Prostate gland (tissue), 2 donors: ENCODE measurements around the gene ATP2C1. TPM values are rescaled to one million over a fixed set of nuclear protein-coding genes. Genes with fewer than 3 reads are reported as not detected.

ENCODE experiments used
- DNase-seq: peaks from one replicate; pipeline ENCODE4 v3.0.0-alpha.2; 2019; ENCODE audit warnings: low spot score
- H3K27ac ChIP-seq, 2 donors: fragments of 200-600 bp; sonication (generic); 2 replicates each; pipeline ENCODE4 v1.5.1; 2017 to 2019
- H3K27me3 ChIP-seq: fragments of 200-600 bp; sonication (generic); replicated peaks from 2 replicates; pipeline ENCODE4 v1.5.1; 2019; ENCODE audit not compliant: insufficient read depth
- H3K36me3 ChIP-seq, 2 donors: fragments of 200-600 bp; sonication (generic); 1 replicate in 1 of 2; 2 replicates in 1 of 2; pipeline versions ENCODE4 v1.5.1 to v1.8.1; 2017 to 2019
- H3K4me1 ChIP-seq: fragments of 200-600 bp; sonication (generic); replicated peaks from 2 replicates; pipeline ENCODE4 v1.5.1; 2019
- H3K4me3 ChIP-seq, 2 donors: fragments of 200-600 bp; sonication (generic); 2 replicates each; pipeline ENCODE4 v1.5.1; 2017 to 2019
- H3K9me3 ChIP-seq: fragments of 200-600 bp; sonication (generic); 2 replicates; pipeline ENCODE4 v1.5.1; 2017
- CTCF ChIP-seq, 4 experiments: fragments of 200-600 bp in 2 of 4; fragments of 450-650 bp in 2 of 4; sonication (generic) in 2 of 4; IDR thresholded peaks; 1 replicate in 3 of 4; 2 replicates in 1 of 4; pipeline ENCODE4 v1.5.1; 2016 to 2019; ENCODE audit warnings: antibody characterized with exemption in 4 of 4, mild to moderate bottlenecking in 2 of 4, moderate library complexity in 2 of 4
- POLR2A ChIP-seq: fragments of 450-650 bp; IDR thresholded peaks from one replicate; pipeline ENCODE4 v1.6.1; 2016; ENCODE audit warnings: antibody characterized with exemption, mild to moderate bottlenecking
- POLR2AphosphoS5 ChIP-seq: sonication (generic); formaldehyde crosslinking; IDR thresholded peaks from one replicate; pipeline ENCODE4 v1.6.1; 2017; ENCODE audit warnings: antibody characterized with exemption
- WGBS: methylation state at CpG from one replicate; pipeline ENCODE4 v1.1.5; 2018; 5-methylcytosine and 5-hydroxymethylcytosine counted together
- intact Hi-C: fragments of 100-400 bp; cut with DNase I; formaldehyde crosslinking; loops from one replicate; pipeline ENCODE4 v1.14.2; 2022
- total RNA-seq, 2 donors: library from RNA; depleted of rRNA; stranded (reverse); fragments of >200 nt; gene quantifications; one replicate each; pipeline ENCODE4 v1.1.0, GENCODE V29; 2016

The ATP2C1 gene, protein sequence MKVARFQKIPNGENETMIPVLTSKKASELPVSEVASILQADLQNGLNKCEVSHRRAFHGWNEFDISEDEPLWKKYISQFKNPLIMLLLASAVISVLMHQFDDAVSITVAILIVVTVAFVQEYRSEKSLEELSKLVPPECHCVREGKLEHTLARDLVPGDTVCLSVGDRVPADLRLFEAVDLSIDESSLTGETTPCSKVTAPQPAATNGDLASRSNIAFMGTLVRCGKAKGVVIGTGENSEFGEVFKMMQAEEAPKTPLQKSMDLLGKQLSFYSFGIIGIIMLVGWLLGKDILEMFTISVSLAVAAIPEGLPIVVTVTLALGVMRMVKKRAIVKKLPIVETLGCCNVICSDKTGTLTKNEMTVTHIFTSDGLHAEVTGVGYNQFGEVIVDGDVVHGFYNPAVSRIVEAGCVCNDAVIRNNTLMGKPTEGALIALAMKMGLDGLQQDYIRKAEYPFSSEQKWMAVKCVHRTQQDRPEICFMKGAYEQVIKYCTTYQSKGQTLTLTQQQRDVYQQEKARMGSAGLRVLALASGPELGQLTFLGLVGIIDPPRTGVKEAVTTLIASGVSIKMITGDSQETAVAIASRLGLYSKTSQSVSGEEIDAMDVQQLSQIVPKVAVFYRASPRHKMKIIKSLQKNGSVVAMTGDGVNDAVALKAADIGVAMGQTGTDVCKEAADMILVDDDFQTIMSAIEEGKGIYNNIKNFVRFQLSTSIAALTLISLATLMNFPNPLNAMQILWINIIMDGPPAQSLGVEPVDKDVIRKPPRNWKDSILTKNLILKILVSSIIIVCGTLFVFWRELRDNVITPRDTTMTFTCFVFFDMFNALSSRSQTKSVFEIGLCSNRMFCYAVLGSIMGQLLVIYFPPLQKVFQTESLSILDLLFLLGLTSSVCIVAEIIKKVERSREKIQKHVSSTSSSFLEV
- 100 to 1,000 TPM; 123 to 158 TPM for total RNA-seq

DNA sequence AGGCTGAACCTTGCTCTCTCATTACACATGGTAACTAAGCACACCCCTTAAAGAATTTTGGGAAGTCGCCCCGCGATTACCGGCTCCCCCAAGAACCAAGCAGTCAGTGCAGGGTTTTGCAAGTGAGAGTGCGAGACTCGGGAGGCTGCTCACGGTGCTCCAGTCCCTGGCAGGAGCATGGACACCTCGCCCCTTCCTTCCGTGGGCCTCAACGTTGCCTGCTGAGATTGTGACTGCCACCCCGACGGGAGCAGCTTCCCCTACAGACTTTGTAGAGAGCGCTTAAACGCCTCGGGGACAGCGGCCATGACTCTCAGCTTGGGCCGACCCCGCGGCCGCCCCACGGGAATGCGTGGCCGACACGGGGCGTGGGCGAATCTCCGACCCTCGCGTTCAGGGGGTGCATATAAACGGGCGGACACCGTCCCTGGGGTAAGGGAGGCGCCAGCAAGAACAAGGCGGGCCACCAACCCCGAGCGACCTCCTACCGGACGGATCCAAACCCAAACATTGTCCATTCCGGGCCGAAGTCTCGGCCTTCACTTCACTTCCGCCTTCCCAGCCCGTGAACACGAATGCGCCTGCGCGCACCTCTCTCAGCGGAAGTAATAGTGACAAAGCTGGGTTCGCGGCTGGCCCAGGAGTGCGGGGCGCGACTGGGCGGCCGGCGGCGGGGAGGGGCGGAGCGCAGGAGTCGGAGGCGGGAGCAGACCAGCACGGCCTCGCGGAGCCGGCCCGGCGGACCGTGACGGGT, at the start of gene ATP2C1:
ATP2C1 (plus strand) TSS at position 709 of the 754 bp plus-strand sequence. CDS start 686 bp downstream, outside the sequence.
- Histone ChIP-seq H3K4me3 (peak within 1 kb of the TSS; percentile 66 to 79), H3K27me3 (no peaks in the 10 kb centered on the region), H3K27ac (peak within 1 kb of the TSS; percentile 93 to 95), H3K4me1 (no peaks in the 10 kb centered on the region), H3K9me3 (no peaks in the 10 kb centered on the region), H3K36me3 (no peaks in the 10 kb centered on the region)
- intact Hi-C loops: loop anchor here (1.0 to 10.0 kb wide), 4 partner anchors 134 to 619 kb away; partner anchors contain the start of genes ASTE1, NEK11 and NUDT16
- under 1% methylated on average over 69 of the region's 69 CpGs for WGBS
- TF ChIP-seq CTCF (IDR thresholded peaks at IDR 0.05) (peak in 2 of 4 experiments; percentile 17 to 33), POLR2AphosphoS5 (peak; percentile 92), POLR2A (peak; percentile 90)
- DNase-seq: peak; percentile 94

DNA sequence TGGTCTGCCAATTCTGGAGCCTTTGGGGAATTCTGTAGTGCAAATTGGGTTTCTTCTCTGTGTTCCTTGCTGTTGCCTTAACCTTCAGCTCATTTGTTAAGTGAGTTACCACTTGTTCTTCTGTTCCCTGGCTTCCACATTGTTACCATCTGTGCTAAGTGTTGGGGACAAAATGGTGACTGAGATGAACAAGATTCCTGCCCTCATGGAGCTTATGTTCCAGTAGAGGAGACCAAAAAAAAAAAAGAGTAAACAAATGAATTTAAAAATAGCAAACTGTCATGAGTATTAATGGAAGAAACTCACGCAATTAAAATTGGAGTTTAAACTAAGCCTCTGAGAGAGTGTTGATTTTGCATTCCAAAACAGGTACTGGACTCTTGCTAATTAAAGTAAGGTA, 49.4 kb upstream of the ATP2C1 start:
- Histone ChIP-seq H3K4me1 (peaks cover 7% of the 10 kb centered on the region), H3K9me3 (no peaks in the 10 kb centered on the region), H3K36me3 (no peaks in the 10 kb centered on the region), H3K4me3 (no peak overlapping the region), H3K27ac (no peak overlapping the region), H3K27me3 (no peaks in the 10 kb centered on the region)
- 74% methylated on average over 1 of the region's 1 CpG for WGBS
- DNase-seq: no peak
- TF ChIP-seq POLR2AphosphoS5 (no peak), CTCF (IDR thresholded peaks at IDR 0.05) (no peak), POLR2A (no peak)
- intact Hi-C loops: no loop called here

DNA sequence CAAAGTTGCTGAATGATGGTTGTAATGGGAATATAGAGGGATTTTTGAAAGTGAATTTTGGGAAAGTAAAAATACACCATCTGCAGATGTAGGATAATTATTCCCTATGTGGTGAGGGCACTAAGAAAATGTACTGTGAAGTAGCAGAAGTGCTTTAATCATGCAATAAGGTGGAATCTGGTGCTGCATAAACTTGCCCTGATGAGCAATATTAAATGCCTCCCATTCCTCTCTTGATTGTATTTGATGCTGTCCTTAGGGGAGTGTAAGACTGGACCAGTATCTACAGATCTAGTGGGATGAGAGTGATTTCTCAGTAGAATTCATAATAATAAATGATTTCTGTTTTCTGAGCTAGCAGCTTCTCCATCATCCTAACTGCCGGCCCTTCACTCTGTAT, 47.7 kb upstream of the ATP2C1 start:
- intact Hi-C loops: no loop called here
- WGBS: 83% methylated on average over 1 of the region's 1 CpG
- Histone ChIP-seq H3K9me3 (no peaks in the 10 kb centered on the region), H3K4me1 (peaks cover 7% of the 10 kb centered on the region), H3K27me3 (no peaks in the 10 kb centered on the region), H3K27ac (no peak overlapping the region), H3K4me3 (no peak overlapping the region), H3K36me3 (no peaks in the 10 kb centered on the region)
- TF ChIP-seq POLR2A (no peak), CTCF (IDR thresholded peaks at IDR 0.05) (no peak), POLR2AphosphoS5 (no peak)
- DNase-seq: no peak

- H3K27ac ChIP-seq: peak overlapping the region; percentile 85 to 89
- 13% methylated on average over 1 of the region's 1 CpG for WGBS
- H3K36me3 ChIP-seq: no peaks in the 10 kb centered on the region
- TF ChIP-seq POLR2AphosphoS5 (peak; percentile 56), POLR2A (no peak)
- peaks cover 10% of the 10 kb centered on the region for H3K4me1 ChIP-seq
- intact Hi-C loops: no loop called here
- peak; percentile 88 for DNase-seq
- no peak overlapping the region for H3K4me3 ChIP-seq
- H3K9me3 ChIP-seq: no peaks in the 10 kb centered on the region
- no peaks in the 10 kb centered on the region for H3K27me3 ChIP-seq
These were observed 44.8 kb upstream of the ATP2C1 start for GRCh38 chr3:130849091-130849552.
